ES-I3 (cell line): ENCODE results near the gene ISG15.

Experiments
- H3K36me3 ChIP-seq: 2 replicates; pipeline ENCODE4 v1.6.1; 2013; ENCODE audit warnings: mild to moderate bottlenecking, low read length, control low read depth, moderate library complexity; ENCODE audit not compliant: insufficient read depth
- H3K4me1 ChIP-seq: 2 replicates; pipeline ENCODE4 v1.6.1; 2013; ENCODE audit warnings: mild to moderate bottlenecking, control low read depth, low read length; ENCODE audit not compliant: insufficient read depth
- H3K9ac ChIP-seq: 2 replicates; pipeline ENCODE4 v1.6.1; 2013; ENCODE audit warnings: low read depth, mild to moderate bottlenecking, low read length, moderate library complexity
- H3K9me3 ChIP-seq: 2 replicates; pipeline ENCODE4 v1.6.1; 2013; ENCODE audit warnings: mild to moderate bottlenecking, low read length, moderate library complexity; ENCODE audit not compliant: control insufficient read depth, insufficient read depth

ISG15 gene

GRCh38 chr1:1013105-1013921 is at the start of gene ISG15:
TSS of gene ISG15 (plus strand) at chr1:1013497. CDS start at chr1:1013574, 77 bp downstream.
- peaks cover 4% of the 10 kb centered on the region; the same call in 1 of the 2 replicates for H3K4me1 ChIP-seq
- H3K9ac ChIP-seq: peak within 1 kb of the TSS; percentile 51
- no peaks in the 10 kb centered on the region for H3K9me3 ChIP-seq
- H3K36me3 ChIP-seq: no peaks in the 10 kb centered on the region

DNA sequence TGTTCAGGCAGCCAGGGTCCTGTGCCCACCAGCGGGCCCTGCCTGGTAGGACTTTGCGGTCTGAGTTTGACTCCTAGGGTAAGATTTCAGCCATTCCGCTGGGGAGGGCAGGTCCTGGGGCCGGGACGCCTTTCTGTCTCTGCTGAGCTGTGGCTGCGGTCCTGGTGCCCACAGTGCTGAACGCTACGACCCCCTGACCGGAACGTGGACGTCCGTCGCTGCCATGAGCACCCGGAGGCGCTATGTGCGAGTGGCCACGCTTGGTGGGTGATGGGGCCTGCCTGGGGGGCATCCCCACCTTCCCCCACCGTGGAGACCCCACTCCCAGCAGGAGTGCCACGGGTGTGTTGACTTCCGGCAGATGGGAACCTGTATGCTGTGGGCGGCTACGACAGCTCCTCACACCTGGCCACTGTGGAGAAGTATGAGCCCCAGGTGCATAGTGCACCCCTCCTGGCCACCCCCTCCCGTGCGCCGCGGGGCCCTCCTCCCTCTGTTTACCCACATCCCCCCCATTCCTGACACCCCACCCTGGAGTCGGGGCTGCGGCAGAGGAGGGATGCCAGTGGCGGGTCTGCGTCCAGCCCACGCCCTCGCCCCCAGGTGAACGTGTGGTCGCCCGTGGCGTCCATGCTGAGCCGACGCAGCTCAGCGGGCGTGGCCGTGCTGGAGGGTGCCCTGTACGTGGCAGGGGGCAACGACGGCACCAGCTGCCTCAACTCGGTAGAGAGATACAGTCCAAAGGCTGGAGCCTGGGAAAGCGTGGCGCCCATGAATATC is 49.4 kb upstream of the ISG15 start:
- Histone ChIP-seq H3K4me1 (no peaks in the 10 kb centered on the region; the same call in 1 of the 2 replicates), H3K36me3 (no peaks in the 10 kb centered on the region), H3K9ac (no peak overlapping the region), H3K9me3 (no peaks in the 10 kb centered on the region)

- no peaks in the 10 kb centered on the region; the same call in 1 of the 2 replicates for H3K4me1 ChIP-seq
- H3K9ac ChIP-seq: no peak overlapping the region
- H3K36me3 ChIP-seq: no peaks in the 10 kb centered on the region
- H3K9me3 ChIP-seq: no peaks in the 10 kb centered on the region
These were observed 48.4 kb upstream of the ISG15 start for GRCh38 chr1:964691-965525.

- no peaks in the 10 kb centered on the region; the same call in 1 of the 2 replicates for H3K4me1 ChIP-seq
- H3K9me3 ChIP-seq: no peaks in the 10 kb centered on the region
- peak overlapping the region; percentile 75; the same call in 1 of the 2 replicates for H3K9ac ChIP-seq
- no peaks in the 10 kb centered on the region for H3K36me3 ChIP-seq
These were observed 47.7 kb upstream of the ISG15 start for GRCh38 chr1:965526-966134.

DNA sequence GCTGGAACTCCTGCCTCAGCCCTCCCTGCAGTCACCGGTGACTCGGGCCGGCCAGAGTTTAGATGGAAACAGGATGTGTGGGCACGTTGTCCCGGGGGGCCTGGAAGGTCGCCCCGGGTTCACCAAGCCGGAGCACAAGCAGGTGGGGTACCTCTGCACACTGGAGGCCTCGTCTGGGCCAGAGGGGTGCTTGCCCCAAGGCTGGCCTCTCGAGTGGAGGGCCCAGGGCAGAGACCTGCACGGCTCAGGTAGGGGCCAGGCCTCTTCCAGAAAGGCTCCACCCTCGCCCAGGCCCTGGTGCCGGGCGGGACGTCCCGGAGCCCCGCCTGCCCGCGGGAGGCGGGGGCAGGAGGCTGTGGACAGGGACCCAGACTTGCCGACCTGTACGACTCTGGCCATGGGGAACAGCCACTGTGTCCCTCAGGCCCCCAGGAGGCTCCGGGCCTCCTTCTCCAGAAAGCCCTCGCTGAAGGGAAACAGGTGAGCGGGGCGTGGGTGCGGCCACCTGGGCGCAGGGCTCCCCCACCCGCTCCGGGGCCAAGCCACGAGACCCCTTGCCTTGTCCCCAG is 47.1 kb upstream of the ISG15 start, which contains the start of gene PLEKHN1:
TSS of gene PLEKHN1 (plus strand) at position 348 of the 569 bp plus-strand sequence. CDS start at position 398, 50 bp downstream.
- Histone ChIP-seq H3K4me1 (no peaks in the 10 kb centered on the region; the same call in 1 of the 2 replicates), H3K36me3 (no peaks in the 10 kb centered on the region), H3K9ac (peak within 1 kb of the TSS; percentile 75), H3K9me3 (no peaks in the 10 kb centered on the region)

- Histone ChIP-seq H3K4me1 (no peaks in the 10 kb centered on the region; the same call in 1 of the 2 replicates), H3K9me3 (no peaks in the 10 kb centered on the region), H3K36me3 (no peaks in the 10 kb centered on the region), H3K9ac (peak overlapping the region; percentile 75)
These were observed 46.5 kb upstream of the ISG15 start for GRCh38 chr1:966704-967300.

DNA sequence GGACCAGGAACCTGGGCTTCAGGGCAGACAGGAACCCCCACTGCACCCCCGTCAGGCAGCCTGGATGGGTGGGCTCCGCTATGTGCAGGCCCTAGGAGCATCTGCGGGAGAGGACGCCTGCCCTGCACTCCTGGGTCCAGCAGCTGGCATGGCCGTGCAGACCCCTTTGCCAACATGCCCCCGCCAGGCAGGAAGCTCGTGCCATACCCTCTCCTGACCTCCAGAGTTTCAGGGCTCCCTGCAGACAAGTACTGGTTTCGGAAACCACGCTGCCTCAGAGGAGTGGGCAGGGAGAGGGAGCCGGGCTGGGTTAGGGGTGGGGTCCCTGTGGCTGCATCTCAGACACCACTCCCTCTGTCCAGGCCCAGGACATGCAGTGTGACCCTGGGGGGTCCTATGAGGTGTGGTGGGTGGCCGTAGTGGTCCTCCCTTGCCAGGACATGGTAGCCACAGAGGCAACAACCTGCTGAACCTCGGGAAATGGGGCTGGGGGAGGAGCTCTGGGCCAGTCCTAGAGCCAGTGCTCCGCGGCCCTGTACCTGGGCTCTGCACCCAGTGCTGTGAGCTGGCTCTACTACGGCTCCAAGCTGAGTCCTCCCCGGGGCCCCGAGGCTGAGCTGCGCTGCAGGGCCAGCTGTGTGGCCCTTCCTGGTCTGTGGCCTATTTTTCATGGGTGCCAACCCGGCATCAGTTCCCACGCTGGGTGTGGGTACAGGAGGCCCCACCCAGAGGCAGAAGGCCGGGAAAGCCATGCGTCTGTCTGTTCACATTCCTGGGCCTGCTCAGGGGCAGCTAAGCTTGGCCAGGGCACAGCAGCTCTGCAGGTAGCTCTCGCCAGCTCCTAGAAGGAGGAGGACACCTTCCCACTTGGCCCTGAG is 45.6 kb upstream of the ISG15 start:
- Histone ChIP-seq H3K9ac (no peak overlapping the region), H3K36me3 (no peaks in the 10 kb centered on the region), H3K9me3 (no peaks in the 10 kb centered on the region), H3K4me1 (no peaks in the 10 kb centered on the region; the same call in 1 of the 2 replicates)

DNA sequence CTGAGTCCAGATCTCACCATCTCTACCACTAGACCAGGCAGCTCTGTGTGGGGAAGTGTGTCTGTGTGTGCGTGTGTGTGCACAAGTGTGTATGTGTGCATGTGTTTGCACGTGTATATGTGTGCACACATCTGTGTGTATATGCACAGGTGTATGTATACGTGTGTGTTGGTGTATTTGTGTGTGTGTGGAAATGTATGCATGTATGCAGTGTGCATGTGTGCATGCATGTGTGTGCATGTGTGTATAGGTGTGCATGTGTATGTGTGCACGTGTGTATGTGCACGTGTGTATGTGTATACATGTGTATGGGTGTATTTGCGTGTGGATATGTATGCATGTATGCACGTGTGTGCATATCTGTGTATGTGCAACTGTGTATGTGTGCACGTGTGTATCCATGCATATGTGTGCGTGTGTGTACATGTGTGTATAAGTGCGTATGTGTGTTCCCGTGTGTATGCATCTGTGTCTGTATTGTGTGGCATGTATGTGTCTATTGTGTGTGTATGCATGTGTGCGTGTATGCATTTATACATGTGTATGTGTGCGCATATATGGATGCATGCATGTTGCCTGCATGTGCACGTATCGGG is 43.9 kb upstream of the ISG15 start:
- Histone ChIP-seq H3K9me3 (no peaks in the 10 kb centered on the region), H3K4me1 (no peaks in the 10 kb centered on the region; the same call in 1 of the 2 replicates), H3K9ac (no peak overlapping the region), H3K36me3 (no peaks in the 10 kb centered on the region)

DNA sequence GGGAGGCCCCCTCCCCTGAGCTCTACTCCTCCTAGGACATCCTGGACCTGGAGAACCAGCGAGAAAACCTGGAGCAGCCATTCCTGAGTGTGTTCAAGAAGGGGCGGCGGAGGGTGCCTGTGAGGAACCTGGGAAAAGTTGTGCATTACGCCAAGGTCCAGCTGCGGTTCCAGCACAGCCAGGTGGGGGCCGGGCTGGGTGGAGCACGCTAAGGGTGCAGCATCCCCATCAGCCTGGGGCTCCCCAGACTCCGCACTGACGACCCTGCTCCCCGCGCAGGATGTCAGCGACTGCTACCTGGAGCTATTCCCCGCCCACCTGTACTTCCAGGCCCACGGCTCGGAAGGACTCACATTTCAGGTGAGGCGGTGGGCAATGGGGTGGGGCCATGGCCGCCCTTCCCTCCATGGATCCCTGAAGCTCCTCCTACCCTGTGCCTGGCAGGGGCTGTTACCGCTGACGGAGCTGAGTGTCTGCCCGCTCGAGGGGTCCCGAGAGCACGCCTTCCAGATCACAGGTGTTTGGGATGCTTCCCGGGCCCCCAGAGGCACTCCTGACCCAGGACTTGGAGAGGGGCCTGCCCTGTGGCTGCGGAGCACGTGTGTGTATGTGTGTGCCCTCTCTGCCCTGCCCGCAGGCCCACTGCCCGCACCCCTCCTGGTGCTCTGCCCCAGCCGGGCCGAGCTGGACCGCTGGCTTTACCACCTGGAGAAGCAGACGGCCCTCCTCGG is 42.9 kb upstream of the ISG15 start:
- H3K36me3 ChIP-seq: no peaks in the 10 kb centered on the region

GRCh38 chr1:970973-971730 is 42.1 kb upstream of the ISG15 start:
- no peak overlapping the region for H3K9ac ChIP-seq
- H3K9me3 ChIP-seq: no peaks in the 10 kb centered on the region
- no peaks in the 10 kb centered on the region; the same call in 1 of the 2 replicates for H3K4me1 ChIP-seq
- no peaks in the 10 kb centered on the region for H3K36me3 ChIP-seq

More for the DNA sequence above, 42.9 kb upstream of the ISG15 start:
- H3K9me3 ChIP-seq: no peaks in the 10 kb centered on the region
- no peak overlapping the region for H3K9ac ChIP-seq
- H3K4me1 ChIP-seq: no peaks in the 10 kb centered on the region; the same call in 1 of the 2 replicates
